GM19328 (cell line): ENCODE data around the gene NBEAL1.
"Not testable (repeated sequence)": the region's sequence is repeated elsewhere in the genome, so short reads cannot be mapped to it uniquely, and the experiment has no call there.

Experiments
- ATAC-seq: cut with Tn5 transposase; IDR thresholded peaks from one replicate; pipeline ENCODE4 v1.9.1; 2021; ENCODE audit warnings: mild to moderate bottlenecking, moderate library complexity; ENCODE audit not compliant: unreplicated experiment

The NBEAL1 gene

DNA sequence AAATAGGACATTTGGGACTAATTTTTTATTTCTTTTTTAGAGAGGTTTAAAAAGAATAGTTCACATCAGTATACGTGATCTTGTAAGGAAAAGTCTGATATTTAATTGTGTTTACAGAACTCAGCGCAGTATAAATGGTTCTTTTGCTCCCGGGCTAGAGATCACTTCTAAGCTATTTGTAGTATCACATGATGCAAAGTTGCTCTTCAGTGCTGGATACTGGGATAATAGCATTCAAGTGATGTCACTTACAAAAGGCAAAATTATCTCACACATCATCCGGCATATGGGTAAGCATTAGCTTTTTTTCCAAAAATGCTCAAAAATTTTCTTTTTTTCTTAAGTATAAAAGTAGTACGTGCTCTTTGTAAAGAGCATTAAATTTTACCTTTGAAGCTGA is 186.8 kb downstream of the NBEAL1 start:
- no peak for ATAC-seq

DNA sequence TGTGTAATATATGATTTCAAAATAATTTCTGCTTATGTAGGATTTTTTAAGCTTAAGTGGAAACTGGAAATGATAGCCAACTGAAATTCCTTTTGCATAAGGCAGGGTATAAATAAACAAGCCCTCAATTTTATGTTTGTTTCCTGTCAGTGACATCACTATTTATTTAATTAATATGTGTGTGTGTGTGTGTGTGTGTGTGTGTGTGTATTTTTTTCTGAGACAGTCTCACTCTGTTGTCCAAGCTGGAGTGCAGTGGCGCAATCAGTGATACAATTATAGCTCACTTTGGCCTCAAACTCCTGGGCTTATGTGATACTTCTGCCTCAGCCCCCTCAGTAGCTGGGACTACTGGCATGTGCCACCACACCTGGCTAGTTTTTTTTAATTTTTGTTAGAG is 194.9 kb downstream of the NBEAL1 start:
- ATAC-seq: no peak

- peak; percentile 67 for ATAC-seq
Observed at GRCh38 chr2:203225423-203226039, 210.9 kb downstream of the NBEAL1 start.

- not testable (repeated sequence) for ATAC-seq
Observed at GRCh38 chr2:203229674-203230073, 215.0 kb downstream of the NBEAL1 start.

DNA sequence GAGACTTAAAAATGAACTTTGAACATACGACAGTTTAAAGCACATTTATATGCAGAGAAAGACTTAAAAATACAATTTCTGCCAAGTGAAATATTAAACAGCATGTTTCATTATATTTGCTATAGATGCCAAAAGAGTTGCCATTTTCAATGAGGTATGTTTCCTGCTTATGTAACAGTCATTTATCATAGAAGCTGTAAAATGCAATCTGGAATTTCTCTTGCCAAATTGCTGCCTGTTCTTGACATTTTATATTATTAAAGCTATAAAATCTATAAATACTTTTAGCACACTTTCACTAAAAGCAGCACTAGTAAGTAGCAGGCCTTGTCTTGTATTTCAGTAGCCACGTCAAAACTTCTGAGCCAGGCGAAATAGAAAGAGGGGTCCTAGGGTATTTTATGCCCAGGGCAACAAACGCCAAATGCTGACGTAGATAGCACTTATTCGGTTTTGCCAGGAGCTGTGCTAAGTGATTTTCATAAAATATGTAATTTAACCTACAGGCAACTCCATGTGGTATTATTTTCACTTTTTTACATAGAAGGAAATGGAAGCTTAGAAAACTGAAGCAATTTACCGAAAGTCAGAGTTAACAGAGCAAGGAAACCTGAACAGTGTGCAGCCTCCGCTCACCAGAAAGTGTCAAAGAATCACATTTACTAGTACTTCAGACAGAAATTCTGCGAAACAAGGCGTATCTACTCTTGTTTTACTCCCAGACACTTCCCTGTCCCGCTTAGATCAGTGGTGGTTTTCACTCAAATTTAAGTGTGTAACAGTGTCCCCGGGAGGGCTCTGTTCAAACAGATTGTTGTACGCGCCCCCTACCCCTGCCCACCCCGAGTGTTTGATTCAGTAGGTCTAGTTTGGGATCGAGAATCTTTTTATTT is 222.9 kb downstream of the NBEAL1 start:
- ATAC-seq: no peak

DNA sequence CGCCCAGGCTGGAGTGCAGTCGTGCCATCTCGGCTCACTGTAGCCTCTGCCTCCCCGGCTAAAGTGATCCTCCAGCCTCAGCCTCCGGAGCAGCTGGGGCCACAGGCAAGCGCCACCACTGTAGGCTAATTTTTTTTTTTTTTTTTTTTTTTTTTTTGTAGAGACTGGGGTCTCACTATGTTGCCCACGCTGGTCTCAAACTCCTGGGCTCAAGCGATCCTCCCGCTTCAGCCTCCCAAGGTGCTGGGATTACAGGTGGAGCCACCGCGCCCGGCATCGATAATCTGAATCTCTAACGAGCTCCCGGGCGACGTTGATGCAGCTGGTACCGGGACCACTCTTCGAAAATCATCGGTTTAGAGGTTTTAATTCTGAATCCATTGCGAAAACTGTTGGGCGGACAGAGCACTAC is 223.6 kb downstream of the NBEAL1 start:
- no peak for ATAC-seq

DNA sequence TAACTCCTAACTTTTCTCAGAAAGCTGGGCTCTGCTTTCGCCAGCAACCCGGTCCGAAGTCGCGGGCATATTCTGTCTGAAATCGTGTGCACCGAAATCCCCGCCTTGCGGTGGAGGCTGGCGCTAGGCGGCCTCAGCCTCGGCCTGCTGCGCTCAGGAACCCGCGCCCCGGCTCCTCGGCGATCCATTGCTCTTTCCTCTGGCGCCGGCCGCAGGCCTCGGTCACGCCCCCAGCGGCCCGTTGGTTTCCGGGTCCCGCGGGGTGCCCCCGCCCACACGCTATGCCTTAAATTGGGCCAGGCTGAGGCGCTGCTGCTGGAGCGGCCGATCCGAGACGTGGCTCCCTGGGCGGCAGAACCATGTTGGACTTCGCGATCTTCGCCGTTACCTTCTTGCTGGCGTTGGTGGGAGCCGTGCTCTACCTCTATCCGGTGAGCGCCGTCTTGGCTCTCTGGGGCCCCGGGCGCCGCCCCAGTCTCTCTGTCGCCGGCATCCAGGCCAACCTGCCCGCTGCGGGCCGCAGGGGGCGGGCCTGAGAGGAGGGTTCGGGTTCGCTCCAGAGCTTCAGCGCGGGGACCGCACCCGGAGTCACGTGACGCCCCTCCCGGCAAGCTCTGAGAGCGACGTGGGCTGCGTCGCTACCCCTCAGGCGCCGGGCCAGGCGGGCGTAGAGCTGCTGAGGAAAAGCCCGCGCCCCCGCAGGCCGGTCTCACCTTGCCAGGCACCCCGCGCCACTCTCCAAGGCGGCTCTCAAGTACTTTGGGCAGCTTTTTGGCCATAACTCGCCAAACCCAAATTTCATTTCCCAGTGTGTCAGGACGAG is 224.2 kb downstream of the NBEAL1 start, which contains the start of gene CYP20A1:
Gene CYP20A1 (plus strand): TSS at position 315 of the 823 bp plus-strand sequence. CDS start 45 bp downstream, at position 360.
- peak; percentile 88 for ATAC-seq

- no peak for ATAC-seq
Observed at GRCh38 chr2:203240491-203240890, 225.8 kb downstream of the NBEAL1 start.

- ATAC-seq: no peak
Observed at GRCh38 chr2:203242518-203242917, 227.8 kb downstream of the NBEAL1 start.

DNA sequence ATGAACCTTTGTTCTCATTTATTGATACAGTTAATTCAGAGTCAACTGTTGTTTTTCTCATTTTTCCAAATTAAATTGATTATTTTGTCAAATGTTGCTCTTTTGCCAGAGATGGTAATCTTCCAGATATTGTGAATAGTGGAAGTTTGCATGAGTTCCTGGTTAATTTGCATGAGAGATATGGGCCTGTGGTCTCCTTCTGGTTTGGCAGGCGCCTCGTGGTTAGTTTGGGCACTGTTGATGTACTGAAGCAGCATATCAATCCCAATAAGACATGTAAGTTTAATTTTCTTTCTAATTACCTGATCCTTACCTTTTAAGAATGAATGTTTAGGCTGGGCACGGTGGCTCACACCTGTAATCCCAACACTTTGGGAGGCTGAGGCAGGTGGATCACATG is 232.0 kb downstream of the NBEAL1 start:
- no peak for ATAC-seq

GRCh38 chr2:203252818-203253217 is 238.1 kb downstream of the NBEAL1 start:
- ATAC-seq: no peak

DNA sequence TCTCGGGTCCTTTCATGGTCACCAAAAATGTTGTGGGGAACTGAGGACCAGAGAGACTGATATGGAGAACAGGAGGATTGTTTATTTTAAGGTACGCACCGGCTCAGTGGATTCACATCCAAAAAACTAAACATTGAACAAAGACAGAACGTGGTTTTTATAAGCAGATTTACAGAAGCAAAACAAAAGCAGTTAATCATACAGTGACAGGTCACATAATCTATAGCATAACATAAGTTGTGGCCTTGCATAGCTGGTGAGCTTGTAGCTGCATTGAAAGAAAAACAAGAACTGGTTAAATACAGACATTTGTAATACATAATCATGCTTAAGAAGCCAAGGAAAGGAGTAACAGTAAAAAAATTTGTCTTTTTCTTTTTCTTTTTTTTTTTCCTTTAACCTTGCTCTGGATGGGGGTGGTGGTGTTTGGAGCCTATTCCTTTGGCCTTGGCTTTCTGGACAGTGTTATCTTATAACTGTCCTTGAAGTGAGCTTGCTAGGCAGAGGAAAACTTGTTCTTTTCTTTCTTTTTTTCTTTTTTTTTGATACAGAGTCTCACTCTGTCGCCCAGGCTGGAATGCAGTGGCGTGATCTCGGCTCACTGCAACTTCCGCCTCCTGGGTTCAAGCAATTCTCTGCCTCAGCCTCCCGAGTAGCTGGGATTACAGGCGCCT is 238.9 kb downstream of the NBEAL1 start:
- not testable (repeated sequence) for ATAC-seq

GRCh38 chr2:203261326-203262159 is 246.9 kb downstream of the NBEAL1 start:
- ATAC-seq: no peak
